ENCODE data around the gene GZMM. TPM values are rescaled to one million over a fixed set of nuclear protein-coding genes. Genes with fewer than 3 reads are reported as not detected.

The GZMM gene
- total RNA-seq, 2 donors from 2014 or later = 5.3 TPM; not detected in 1

GRCh38 chr19:593505-593904 lies 49.7 kb downstream of the GZMM start:
- DNase-seq (no peak), ATAC-seq (no peak)
- Histone ChIP-seq H3K36me3 (replicated peaks in 1 of 2; ENCODE audit: insufficient read depth in 1 of 2, low read depth in 2 of 2) (no peaks in the 10 kb centered on the region), H3K9me3 (no peaks in the 10 kb centered on the region), H3K27ac (no peak overlapping the region), H3K4me3 (no peak overlapping the region), H3K27me3 (peaks cover 0 to 20% of the 10 kb centered on the region in 2 donors), H3K4me1 (peaks cover 23% of the 10 kb centered on the region)
- 45 to 50% methylated on average over 9 of the region's 9 CpGs for WGBS, 2 donors
- no peak for TF ChIP-seq CTCF (IDR thresholded peaks at IDR 0.05)
- no peak for TF ChIP-seq POLR2A (IDR thresholded peaks at IDR 0.05)
- intact Hi-C loops (cut with DNase I) = no loop called here

GRCh38 chr19:594265-594870 lies 50.5 kb downstream of the GZMM start:
- intact Hi-C loops (cut with DNase I) = no loop called here
- Histone ChIP-seq H3K36me3 (replicated peaks in 1 of 2; ENCODE audit: insufficient read depth in 1 of 2, low read depth in 2 of 2) (no peaks in the 10 kb centered on the region), H3K9me3 (no peaks in the 10 kb centered on the region), H3K27me3 (peaks cover 0 to 11% of the 10 kb centered on the region in 2 donors), H3K27ac (no peak overlapping the region), H3K4me3 (no peak overlapping the region), H3K4me1 (peaks cover 14% of the 10 kb centered on the region)
- DNase-seq (no peak), ATAC-seq (no peak)
- WGBS, 2 donors = 57 to 68% methylated on average over 6 to 23 of the region's 24 CpGs
- no peak for TF ChIP-seq CTCF (IDR thresholded peaks at IDR 0.05)
- TF ChIP-seq POLR2A (IDR thresholded peaks at IDR 0.05) = no peak

- ATAC-seq = no peak
- WGBS, 2 donors = 55 to 71% methylated on average over 23 to 41 of the region's 42 CpGs
These were observed 51.7 kb downstream of the GZMM start for GRCh38 chr19:595326-596262.

GRCh38 chr19:596263-596655 lies 52.4 kb downstream of the GZMM start:
- Histone ChIP-seq H3K27me3 (peaks cover 0 to under 1% of the 10 kb centered on the region in 2 donors), H3K9me3 (no peaks in the 10 kb centered on the region), H3K4me3 (no peak overlapping the region), H3K4me1 (peaks cover 2% of the 10 kb centered on the region), H3K36me3 (replicated peaks in 1 of 2; ENCODE audit: insufficient read depth in 1 of 2, low read depth in 2 of 2) (no peaks in the 10 kb centered on the region), H3K27ac (no peak overlapping the region)
- WGBS, 2 donors = 78 to 87% methylated on average over 6 to 16 of the region's 16 CpGs
- ATAC-seq (no peak), DNase-seq (no peak)
- intact Hi-C loops (cut with DNase I) = no loop called here
- no peak for TF ChIP-seq CTCF (IDR thresholded peaks at IDR 0.05)
- no peak for TF ChIP-seq POLR2A (IDR thresholded peaks at IDR 0.05)

More at GRCh38 chr19:595326-596262, 51.7 kb downstream of the GZMM start:
- Histone ChIP-seq H3K4me3 (no peak overlapping the region), H3K9me3 (no peaks in the 10 kb centered on the region), H3K27ac (no peak overlapping the region), H3K36me3 (replicated peaks in 1 of 2; ENCODE audit: insufficient read depth in 1 of 2, low read depth in 2 of 2) (no peaks in the 10 kb centered on the region), H3K4me1 (peaks cover 9% of the 10 kb centered on the region), H3K27me3 (peaks cover 0 to 7% of the 10 kb centered on the region in 2 donors)
- intact Hi-C loops (cut with DNase I) = no loop called here
- DNase-seq = no peak
- no peak for TF ChIP-seq CTCF (IDR thresholded peaks at IDR 0.05)

Data from body of pancreas (tissue), 4 donors.